Measurements from ENCODE around the gene C1orf116.

C1orf116 gene

DNA sequence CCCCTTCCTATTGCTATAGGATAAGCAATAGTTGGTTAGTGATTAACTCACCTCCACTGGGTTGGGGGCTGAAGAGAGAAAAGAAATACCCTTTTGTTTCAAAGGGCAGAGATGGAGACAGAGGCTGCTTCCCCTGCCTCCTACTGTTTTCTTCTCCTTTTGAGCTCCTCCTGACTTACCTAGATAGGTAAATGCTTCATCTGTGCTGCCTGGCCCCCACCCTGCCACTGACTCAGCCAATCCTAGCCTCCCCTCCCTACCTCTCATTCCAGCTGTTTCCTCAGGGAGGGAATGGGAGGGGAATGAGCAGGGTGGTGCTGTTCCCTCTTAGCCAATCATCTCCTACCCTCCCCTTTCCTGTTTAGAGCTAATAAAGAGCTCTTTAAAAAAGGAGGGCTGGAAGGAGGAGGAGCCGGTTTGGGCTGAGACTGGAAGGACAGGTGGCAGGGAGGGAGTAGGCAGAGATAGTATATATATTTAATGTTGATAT lies at the start of gene C1orf116:
Gene C1orf116 (minus strand): TSS at position 229 of the 490 bp plus-strand sequence. CDS start 5,158 bp downstream, outside the sequence.
- DNase-seq (ENCODE audit: low read depth in 3 of 3, low spot score in 1 of 3) = no peak

DNA sequence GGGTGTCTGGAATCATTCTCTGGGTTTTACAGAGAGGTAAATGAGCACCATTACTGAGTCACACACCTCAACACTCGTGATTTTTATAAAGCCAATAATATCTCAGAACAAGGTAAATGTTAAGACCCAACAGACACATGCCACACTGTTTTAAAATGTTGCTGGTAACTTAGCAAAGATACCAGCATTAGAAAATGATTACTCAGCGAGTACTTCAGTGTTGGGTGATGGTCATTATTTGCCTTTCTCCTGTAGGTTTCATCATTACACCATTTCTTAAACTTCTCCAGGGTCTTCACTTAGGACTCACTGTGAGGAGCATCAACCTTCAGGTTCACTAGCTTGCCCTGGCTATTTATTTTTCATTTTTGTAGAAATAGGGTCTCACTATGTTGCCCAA lies 49.2 kb upstream of the C1orf116 start:
- DNase-seq (ENCODE audit: low read depth in 3 of 3, low spot score in 1 of 3) = no peak

DNA sequence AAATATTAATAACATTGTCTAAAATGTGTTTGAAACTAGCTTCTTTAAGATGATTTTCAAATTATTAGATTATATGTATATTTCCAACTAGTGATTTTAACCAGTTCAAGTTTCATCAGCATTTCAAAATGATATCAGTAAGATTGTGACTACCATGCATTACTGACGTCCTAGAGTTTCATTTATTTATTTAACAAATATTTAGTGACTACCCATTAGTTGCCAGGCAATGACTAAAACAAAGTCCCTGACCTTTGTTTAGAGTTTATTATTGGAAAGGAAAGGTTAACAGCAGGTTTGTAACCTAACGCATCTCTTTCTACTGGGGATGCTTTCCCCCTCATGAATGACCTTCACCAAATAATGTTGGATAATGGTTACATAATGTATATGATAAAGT lies 48.5 kb upstream of the C1orf116 start:
- DNase-seq (ENCODE audit: low read depth in 3 of 3, low spot score in 1 of 3) = no peak

DNA sequence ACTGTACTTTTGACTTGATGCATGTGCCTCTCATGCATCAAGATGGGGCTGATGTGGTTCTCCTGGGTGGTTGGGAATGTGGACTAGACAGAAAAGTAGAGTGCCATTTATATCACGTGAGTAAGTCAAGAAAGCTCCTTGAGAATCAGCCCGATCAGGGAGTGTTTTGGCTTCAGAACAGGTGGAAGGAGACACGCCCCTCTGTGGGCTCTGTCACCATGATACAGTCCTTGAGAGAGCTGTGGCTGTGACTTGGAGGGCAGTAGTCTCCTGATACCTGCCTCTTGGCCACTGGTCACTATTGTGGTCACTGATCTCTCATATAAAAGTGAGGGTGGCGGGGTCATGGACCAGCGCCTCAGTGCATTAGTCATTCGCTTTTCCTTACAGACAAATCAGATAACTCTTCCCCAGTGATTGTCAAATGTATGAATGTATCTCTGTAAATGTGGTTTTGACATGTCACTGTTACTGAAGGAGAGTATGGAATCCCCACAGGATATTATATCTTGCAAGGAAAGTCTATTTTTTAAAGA lies 47.2 kb upstream of the C1orf116 start:
- no peak for DNase-seq (ENCODE audit: low read depth in 3 of 3, low spot score in 1 of 3)

DNA sequence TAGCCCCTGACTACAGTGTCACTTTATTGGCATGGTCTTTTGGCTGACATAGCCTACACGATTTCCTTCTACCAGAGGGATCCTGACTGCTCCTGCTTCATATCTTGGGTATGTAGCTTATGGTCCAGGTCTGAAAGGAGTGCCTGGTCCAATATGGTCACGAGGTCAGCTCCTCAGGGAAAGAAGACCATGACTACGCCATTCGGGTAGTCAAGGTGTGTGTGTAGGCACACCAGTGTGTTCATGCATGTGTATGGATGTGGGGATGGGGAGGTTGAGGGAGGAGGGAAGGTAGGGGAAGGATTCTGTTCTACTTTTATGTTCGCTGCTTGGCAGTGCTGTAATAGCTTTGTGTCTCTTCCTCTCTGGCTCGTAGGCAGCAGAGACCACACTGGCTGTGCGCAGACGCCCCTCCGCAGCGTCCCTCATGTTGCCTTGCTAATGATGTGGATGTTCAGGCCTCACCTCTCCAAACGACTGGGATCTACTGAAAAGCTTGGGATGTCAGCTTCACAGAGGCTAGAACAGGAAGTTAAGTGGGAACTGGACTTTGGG lies 46.1 kb upstream of the C1orf116 start:
- no peak for DNase-seq (ENCODE audit: low read depth in 3 of 3, low spot score in 1 of 3)

- DNase-seq (ENCODE audit: low read depth in 3 of 3, low spot score in 1 of 3) = peak; percentile 16 to 38 (median 27)
Measured at GRCh38 chr1:207077470-207078377, 45.2 kb upstream of the C1orf116 start.

DNA sequence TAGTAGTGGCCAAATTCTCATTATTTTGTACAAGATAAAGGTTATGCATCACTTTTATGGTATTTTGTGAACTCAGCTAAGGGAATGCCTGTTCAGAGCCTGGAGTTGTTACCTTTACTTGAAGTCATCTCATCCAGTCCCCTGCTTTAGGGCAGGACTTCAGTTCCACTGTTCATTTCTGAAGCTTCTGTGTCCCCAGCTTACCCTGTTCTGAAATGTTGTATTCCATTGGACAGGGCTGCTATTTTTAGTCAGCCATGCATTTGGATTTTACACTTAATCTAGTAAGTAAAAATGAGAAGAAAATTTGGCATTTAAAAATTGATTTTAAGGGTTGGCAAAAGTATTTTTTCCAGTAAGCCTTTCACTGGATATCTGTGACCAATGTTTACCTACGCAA lies 44.5 kb upstream of the C1orf116 start:
- no peak for DNase-seq (ENCODE audit: low read depth in 3 of 3, low spot score in 1 of 3)

DNA sequence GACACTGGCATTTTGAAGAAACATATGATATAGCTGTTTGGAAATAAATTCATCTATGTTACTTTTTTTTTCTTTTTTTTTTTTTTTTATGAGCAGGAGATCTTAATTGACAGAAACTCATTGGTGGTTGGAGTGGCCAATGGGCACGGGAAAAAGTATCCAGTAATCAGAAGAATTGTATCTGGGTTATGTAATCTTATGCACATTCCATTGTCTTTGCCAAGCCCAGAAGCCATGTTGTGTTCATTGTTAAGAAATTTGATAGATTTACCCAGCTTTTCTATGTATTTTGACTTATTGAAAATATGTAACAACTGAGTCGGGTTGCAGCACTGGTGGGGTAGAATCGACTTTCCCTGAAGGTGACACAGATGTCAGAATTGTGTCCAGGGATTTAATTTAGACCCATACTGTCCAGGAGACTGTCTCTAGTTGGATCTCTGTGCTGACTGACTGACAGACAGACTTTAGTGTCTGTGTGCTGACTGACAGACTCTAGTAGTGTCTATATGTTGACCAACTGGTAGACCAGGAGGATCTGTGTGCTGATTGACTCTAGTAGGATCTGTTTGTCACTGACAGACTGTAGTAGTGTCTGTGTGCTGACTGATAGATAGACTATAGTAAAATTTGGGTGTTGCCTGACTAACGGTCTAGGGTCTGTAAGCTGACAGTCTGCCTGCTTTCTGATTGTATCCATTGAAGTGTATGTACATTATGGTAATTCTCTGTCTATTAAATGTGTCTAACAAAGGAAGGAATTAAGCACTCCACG lies 43.8 kb upstream of the C1orf116 start:
- DNase-seq (ENCODE audit: low read depth in 3 of 3, low spot score in 1 of 3) = no peak

GRCh38 chr1:207073906-207074820 lies 41.6 kb upstream of the C1orf116 start:
- DNase-seq (ENCODE audit: low read depth in 3 of 3, low spot score in 1 of 3) = no peak

GRCh38 chr1:207072233-207072632 lies 39.7 kb upstream of the C1orf116 start:
- no peak for DNase-seq (ENCODE audit: low read depth in 3 of 3, low spot score in 1 of 3)

GRCh38 chr1:207071426-207071825 lies 38.9 kb upstream of the C1orf116 start:
- DNase-seq (ENCODE audit: low read depth in 3 of 3, low spot score in 1 of 3) = no peak

- no peak for DNase-seq (ENCODE audit: low read depth in 3 of 3, low spot score in 1 of 3)
Measured at GRCh38 chr1:207070811-207071210, 38.3 kb upstream of the C1orf116 start.

DNA sequence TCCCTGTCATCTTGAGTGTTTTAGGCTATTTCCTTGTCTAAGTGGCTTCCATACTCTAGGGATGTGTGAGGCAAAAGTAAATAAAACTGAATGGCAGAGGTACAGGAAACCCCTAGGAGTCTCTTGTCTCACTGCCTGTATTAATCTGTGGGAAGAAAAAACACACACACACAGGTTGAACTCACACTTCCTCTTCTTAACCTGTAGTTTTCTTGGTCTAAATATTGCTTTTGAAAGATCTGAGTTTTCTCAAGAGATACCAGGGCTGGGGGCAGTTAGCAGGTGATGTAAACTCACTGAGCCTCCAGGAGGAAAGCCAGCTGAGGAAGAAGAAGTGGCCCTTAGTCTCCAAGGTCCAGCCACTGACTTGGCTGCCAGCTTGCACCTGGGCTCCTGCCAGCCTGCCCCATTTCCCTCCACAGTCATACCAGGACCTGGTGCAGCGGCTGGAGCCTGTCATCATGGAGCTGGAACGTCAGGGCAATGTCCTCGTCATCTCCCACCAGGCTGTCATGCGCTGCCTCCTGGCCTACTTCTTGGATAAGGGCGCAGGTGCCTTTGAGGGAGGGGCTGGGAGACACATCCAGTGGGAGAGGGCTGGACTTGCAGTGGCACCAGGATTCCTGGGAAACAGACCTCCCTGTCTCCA lies 37.4 kb upstream of the C1orf116 start:
- no peak for DNase-seq (ENCODE audit: low read depth in 3 of 3, low spot score in 1 of 3)

GRCh38 chr1:207069061-207069460 lies 36.5 kb upstream of the C1orf116 start:
- DNase-seq (ENCODE audit: low read depth in 3 of 3, low spot score in 1 of 3) = no peak

DNA sequence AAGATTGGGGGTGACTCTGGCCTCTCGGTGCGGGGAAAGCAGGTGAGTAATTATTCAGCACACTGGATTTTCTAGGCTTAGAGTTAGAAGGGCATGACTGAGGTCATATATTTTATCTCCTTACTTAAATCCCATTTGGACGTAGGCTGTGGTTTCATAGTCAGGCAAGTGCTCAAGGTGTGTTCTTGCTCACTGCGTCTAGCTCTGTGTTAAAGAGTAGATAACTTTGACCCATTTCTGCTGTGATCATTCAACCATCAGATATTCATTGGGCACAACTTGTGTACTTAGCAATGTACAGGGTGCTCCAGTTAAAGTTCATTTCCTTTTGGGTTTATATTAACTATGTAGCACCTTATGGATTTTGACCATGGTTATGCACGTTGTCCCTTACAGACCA lies 35.1 kb upstream of the C1orf116 start:
- no peak for DNase-seq (ENCODE audit: low read depth in 3 of 3, low spot score in 1 of 3)

DNA sequence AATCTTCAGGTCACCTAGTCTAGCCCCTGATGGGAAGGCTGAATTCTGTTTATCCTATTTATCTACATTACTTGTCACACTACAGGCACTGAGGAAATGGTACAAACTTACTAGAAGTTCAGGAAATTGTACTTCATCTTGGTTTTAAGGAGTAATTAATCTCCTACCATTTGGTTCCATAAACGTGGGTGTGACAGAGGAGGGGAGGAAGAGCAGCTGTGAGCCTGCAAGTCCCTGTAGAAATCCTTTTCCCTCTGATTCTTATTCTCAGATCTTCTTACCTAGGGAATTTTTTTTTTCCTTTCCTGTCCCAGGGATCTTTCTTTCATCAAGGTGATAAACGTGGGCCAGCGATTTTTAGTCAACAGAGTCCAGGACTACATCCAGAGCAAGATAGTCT lies 34.6 kb upstream of the C1orf116 start:
- no peak for DNase-seq (ENCODE audit: low read depth in 3 of 3, low spot score in 1 of 3)

DNA sequence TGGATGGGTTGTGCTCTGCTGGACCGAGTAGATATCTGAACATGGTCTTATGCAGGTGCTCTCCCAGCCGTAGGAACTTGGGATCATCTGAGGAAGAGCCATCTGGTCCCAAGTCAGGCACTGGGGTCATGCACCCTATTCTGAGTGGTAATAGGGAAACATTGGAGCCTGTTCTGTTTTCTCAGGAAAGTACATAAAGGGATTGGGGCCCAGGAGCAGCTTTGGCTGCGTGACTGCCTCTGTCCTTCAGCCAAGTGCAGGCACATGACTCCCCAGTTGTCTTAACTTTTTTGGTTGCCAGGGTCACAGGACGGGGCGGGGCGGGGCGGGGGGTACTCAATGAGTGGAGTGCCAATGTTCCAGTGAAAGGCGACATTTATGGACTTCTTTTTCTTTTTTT lies 32.0 kb upstream of the C1orf116 start:
- DNase-seq (ENCODE audit: low read depth in 3 of 3, low spot score in 1 of 3) = no peak

- no peak for DNase-seq (ENCODE audit: low read depth in 3 of 3, low spot score in 1 of 3)
Measured at GRCh38 chr1:207063014-207063413, 30.5 kb upstream of the C1orf116 start.

DNA sequence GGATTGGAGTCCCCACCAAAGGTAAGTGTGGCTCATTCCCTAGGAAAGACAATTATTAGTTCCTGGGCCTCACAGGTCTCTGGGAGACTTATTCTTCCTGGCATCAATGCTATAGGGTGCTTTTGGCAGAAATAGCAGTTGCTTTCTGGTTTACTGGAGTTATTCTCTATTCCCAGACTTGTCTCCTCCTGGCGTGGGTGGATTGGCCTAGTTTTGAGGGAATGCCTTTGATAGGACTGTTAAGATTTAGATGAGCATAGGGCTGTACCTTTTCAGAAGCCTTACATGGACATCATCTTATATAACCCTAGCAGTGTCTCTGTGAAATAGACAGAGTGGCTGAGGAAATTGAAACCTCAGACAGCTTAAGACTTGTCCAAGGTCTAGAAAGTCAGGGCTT lies 29.5 kb upstream of the C1orf116 start:
- no peak for DNase-seq (ENCODE audit: low read depth in 3 of 3, low spot score in 1 of 3)

- DNase-seq (ENCODE audit: low read depth in 3 of 3, low spot score in 1 of 3) = no peak
Measured at GRCh38 chr1:207060596-207060995, 28.0 kb upstream of the C1orf116 start.
